C4-2B (cell line): Measurements from ENCODE around the gene NDUFA11.
"Not testable (repeated sequence)": the region's sequence is repeated elsewhere in the genome, so short reads cannot be mapped to it uniquely, and the experiment has no call there.

Experiments
- H3K27ac ChIP-seq: fragments of 450-650 bp; 2 replicates; pipeline ENCODE4 v1.5.1; 2017
- ZFX ChIP-seq: fragments of 450-650 bp; IDR thresholded peaks from 2 replicates; pipeline ENCODE4 v1.6.1; 2017
- TF ChIP-seq, protein P1 (sequence below): fragments of 450-650 bp; conservative IDR thresholded peaks from 2 replicates; pipeline ENCODE4 v1.5.1; 2017; ENCODE audit warnings: mild to moderate bottlenecking

Gene NDUFA11

DNA sequence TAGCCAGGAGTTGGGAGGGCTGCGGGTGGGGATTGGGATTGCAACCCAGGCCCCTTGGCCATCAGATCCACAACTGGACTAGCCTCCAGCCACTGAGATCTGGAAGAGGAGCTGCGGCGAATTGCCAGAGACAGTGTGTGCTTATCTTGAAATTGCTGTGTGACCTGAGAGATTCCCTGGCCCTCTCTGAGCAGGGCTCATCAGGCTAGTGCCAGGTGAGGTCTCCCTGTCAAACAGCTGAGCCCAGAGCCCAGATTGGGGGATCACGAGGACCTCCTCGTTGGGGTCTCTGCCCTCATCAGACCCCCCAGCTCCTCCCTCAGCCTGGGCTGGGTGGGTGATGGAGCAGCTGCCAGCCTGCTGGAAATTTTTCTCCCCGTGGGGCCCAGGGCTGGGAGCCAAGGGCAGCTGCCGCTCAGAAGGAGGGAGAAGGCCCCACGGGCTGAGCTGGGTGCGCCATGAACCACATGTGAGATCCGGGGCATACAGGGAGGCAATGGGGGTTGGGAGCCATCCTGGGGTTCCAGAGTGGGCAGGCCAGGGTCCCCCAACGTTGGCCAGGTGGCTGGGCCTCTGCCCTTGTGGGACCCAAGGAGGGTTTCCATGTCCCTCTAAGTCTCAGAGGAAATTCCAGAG, 40.4 kb downstream of the NDUFA11 start:
- no peak for TF ChIP-seq ZFX
- TF ChIP-seq, protein P1, sequence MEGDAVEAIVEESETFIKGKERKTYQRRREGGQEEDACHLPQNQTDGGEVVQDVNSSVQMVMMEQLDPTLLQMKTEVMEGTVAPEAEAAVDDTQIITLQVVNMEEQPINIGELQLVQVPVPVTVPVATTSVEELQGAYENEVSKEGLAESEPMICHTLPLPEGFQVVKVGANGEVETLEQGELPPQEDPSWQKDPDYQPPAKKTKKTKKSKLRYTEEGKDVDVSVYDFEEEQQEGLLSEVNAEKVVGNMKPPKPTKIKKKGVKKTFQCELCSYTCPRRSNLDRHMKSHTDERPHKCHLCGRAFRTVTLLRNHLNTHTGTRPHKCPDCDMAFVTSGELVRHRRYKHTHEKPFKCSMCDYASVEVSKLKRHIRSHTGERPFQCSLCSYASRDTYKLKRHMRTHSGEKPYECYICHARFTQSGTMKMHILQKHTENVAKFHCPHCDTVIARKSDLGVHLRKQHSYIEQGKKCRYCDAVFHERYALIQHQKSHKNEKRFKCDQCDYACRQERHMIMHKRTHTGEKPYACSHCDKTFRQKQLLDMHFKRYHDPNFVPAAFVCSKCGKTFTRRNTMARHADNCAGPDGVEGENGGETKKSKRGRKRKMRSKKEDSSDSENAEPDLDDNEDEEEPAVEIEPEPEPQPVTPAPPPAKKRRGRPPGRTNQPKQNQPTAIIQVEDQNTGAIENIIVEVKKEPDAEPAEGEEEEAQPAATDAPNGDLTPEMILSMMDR, result no peak
- H3K27ac ChIP-seq, result no peak overlapping the region

DNA sequence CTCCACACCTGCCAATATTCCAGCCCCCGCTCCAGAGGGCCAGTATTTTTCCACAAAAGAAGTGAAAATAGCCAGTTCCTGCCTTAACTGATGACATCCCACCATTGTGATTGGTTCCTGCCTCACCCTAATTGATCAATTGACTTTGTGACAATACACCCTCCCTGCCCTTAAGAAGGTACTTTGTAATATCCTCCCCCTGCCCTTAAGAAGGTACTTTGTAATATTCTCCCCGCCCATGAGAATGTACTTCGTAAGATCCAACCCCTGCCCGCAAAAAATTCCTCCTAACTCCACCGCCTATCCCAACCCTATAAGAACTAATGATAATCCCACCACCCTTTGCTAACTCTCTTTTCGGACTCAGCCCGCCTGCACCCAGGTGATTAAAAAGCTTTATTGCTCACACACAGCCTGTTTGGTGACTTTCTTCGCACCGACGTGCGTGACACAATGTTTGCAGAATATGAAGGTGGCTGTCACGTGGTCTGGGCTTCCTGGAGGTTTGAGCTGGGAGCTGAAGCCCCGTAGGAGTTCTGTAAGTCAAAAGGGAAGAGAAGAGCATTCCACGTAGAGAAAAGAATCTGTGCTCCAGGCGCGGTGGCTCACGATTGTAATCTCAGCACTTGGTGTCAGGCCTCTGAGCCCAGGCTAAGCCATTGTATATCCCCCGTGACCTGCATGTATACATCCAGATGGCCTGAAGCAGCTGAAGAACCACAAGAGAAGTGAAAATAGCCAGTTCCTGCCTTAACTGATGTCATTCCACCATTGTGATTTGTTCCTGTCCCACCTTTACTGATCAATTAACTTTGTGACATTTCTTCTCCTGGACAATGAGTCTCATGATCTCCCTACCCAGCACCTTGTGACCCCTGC, 46.1 kb downstream of the NDUFA11 start:
- TF ChIP-seq ZFX, result no peak
- TF ChIP-seq, protein P1, result no peak
- no peak overlapping the region for H3K27ac ChIP-seq

DNA sequence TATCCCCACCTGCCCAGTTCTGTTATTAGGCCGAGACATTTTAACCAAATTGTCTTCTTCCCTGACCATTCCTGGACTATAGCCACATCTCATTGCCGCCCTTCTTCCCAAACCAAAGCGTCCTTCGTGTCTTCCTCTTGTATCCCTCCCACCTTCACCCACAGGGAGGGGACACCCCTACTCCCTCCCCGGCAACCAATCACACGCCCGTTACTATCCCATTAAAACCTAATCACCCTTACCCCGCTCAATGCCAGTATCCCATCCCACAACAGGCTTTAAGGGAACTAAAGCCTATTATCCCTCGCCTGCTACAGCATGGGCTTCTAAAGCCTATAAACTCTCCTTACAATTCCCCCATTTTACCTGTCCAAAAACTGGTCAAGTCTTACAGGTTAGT, 48.4 kb downstream of the NDUFA11 start:
- not testable (repeated sequence) for H3K27ac ChIP-seq

DNA sequence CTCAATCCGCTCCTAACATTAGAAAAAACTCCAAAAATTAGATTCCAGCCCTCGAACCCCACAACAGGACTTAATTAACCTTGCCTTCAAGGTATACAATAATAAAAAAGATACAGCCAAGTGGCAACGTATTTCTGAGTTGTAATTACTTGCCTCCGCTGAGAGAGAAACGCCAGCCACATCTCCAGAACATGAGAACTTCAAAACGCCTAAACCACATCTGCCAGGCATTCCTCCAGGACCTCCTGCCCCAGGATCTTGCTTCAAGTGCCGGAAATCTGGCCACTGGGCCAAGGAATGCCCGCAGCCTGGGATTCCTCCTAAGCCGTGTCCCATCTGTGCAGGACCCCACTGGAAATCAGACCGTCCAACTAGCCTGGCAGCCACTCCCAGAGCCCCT, 49.5 kb downstream of the NDUFA11 start:
- not testable (repeated sequence) for H3K27ac ChIP-seq

DNA sequence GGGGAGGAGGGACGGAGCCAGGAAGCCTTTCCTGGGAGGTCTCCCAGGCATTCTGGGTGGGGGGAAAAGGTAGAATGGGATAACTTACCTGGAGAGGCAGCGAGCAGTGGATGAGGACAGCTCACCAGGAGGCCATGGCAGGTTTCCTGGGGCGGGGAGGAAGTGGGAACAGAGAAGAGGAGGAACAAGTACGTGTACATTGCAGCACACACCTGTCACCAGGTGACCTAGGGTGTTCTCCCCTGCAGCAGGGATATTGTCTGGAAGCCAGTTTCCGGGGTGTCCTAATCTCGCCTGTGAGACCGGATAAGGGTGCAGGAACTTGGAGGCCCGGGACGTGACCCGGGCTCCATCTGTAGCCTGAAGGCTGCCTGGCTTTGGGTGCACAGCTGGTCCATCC, 52.3 kb downstream of the NDUFA11 start, which contains the start of gene FUT3:
FUT3 (minus strand) TSS at position 148 of the 400 bp plus-strand sequence.
- H3K27ac ChIP-seq, result peak within 1 kb of the TSS; percentile 11
- no peak for TF ChIP-seq ZFX
- TF ChIP-seq, protein P1, result no peak

DNA sequence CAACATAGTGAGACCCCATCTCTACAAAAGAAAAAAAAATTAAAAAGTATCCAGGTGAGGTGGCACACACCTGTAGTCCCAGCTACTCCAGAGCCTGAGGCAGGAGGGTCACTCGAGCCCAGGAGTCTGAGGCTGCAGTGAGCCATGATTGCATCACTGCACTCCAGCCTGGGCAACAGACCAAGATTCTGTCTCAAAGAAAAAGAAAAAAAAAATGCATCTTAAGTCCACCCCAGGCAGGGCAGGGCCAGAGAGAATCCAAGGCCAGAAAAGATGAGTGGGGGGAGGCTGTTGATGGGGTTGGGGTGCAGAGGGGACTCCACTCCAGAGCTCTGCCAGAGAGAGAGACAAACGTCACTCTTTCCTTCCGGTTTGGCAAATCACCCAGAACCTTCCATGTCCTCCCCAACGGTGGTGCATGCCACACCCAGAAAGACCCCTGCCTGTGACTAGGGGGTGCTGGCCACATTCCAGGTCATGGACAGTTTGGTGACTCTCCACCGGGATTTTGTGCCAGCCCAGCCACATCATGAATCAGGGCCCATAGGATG, 52.8 kb downstream of the NDUFA11 start:
- H3K27ac ChIP-seq, result peak overlapping the region; percentile 11
- TF ChIP-seq ZFX, result no peak
- TF ChIP-seq, protein P1, result no peak

DNA sequence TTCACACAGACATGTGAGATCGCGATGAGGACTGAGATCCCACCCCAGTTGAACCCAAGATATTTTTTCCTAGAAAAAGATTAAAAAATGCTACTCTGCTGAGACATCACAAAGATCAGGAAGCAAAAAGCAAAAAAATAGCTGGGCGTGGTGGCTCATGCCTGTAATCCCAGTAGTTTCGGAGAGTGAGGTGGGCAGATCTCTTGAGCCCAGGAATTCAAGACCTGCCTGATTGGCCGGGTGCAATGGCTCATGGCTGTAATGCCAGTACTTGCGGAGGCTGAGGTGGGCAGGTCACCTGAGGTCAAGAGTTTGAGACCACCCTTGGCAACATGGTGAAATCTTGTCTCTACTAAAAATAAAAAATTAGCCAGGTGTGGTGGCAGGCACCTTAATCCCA, 53.4 kb downstream of the NDUFA11 start:
- TF ChIP-seq, protein P1, result no peak
- TF ChIP-seq ZFX, result no peak
- H3K27ac ChIP-seq, result no peak overlapping the region; the same call in 1 of the 2 replicates

DNA sequence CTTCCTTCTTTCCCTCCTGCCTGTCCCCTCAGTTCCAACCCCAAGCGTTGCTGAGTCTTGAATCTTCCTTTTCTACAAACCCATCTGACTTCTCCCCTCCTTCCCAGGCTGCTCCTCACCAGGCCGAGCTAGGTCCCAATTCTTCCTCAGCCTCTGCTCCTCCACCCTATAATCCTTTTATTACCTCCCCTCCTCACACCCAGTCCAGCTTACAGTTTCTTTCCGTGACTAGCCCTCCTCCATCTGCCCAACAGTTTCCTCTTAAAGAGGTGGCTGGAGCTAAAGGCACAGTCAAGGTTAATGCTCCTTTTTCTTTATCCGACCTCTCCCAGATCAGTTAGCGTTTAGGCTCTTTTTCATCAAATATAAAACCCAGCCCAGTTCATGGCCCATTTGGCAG, 55.0 kb downstream of the NDUFA11 start:
- H3K27ac ChIP-seq, result not testable (repeated sequence)

DNA sequence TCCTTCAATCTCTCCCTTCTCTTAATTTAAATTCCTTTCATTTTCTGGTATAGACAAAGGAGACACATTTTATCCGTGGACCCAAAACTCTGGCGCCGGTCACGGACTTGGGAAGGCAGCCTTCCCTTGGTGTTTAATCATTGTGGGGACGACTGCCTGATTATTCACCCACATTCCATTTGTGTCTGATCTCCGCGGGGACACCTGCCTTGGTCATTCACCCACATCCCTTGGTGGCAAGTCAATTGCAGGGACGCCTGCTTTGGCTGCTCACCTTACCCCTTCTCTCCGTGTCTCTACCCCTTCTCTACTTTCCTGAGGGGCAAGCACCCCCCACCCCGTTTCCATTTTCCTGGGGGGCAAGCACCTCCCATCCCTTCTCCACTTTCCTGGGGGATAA, 55.7 kb downstream of the NDUFA11 start:
- not testable (repeated sequence) for H3K27ac ChIP-seq
